Measurements from ENCODE around the gene PTPRG.

- TF ChIP-seq, protein P1, sequence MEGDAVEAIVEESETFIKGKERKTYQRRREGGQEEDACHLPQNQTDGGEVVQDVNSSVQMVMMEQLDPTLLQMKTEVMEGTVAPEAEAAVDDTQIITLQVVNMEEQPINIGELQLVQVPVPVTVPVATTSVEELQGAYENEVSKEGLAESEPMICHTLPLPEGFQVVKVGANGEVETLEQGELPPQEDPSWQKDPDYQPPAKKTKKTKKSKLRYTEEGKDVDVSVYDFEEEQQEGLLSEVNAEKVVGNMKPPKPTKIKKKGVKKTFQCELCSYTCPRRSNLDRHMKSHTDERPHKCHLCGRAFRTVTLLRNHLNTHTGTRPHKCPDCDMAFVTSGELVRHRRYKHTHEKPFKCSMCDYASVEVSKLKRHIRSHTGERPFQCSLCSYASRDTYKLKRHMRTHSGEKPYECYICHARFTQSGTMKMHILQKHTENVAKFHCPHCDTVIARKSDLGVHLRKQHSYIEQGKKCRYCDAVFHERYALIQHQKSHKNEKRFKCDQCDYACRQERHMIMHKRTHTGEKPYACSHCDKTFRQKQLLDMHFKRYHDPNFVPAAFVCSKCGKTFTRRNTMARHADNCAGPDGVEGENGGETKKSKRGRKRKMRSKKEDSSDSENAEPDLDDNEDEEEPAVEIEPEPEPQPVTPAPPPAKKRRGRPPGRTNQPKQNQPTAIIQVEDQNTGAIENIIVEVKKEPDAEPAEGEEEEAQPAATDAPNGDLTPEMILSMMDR (IDR thresholded peaks at IDR 0.05; ENCODE audit: poor library complexity): no peak
- TF ChIP-seq EZH2phosphoT487 (IDR thresholded peaks at IDR 0.05; ENCODE audit: low read depth, severe bottlenecking, unreplicated experiment): no peak
- no peak for TF ChIP-seq EZH2 (IDR thresholded peaks at IDR 0.05; ENCODE audit: borderline replicate concordance)
Measured at GRCh38 chr3:61632568-61633175, 71.3 kb downstream of the PTPRG start.
